ENCODE data around the gene FRMD7.

GRCh38 chrX:132063862-132064261 lies 64.0 kb downstream of the FRMD7 start:
- TF ChIP-seq CTCF (conservative IDR thresholded peaks at IDR 0.05; ENCODE audit: low read depth, low read length): no peak
- TF ChIP-seq EZH2 (IDR thresholded peaks at IDR 0.05; ENCODE audit: borderline replicate concordance, low read depth, low read length, poor library complexity, severe bottlenecking): no peak

Data from A673 (cell line).